ENCODE results near the gene CNPY3. TPM values are rescaled to one million over a fixed set of nuclear protein-coding genes. Genes with fewer than 3 reads are reported as not detected.

The CNPY3 gene
- polyA plus RNA-seq, 1 donor (not counting 4 experiments of a cell fraction or from before 2014, with no cell fraction given): 19.7 TPM

- H3K79me2 ChIP-seq (ENCODE audit: control insufficient read depth, insufficient read depth, low read length): no peaks in the 10 kb centered on the region
- peaks cover 4 to 12% of the 10 kb centered on the region in 2 experiments for H3K36me3 ChIP-seq (ENCODE audit: control insufficient read depth in 2 of 2, extremely low read depth in 1 of 2, insufficient read depth in 2 of 2, low read length in 2 of 2)
- peak within 1 kb of the TSS; percentile 35 to 69 (median 62) for H3K4me3 ChIP-seq (ENCODE audit: control insufficient read depth in 2 of 3, extremely low read depth in 1 of 3, insufficient read depth in 2 of 3, low read depth in 1 of 3, low read length in 3 of 3)
- no peaks in the 10 kb centered on the region for H3K9me1 ChIP-seq (ENCODE audit: control insufficient read depth, extremely low read depth, insufficient read depth, low read length)
- no peaks in the 10 kb centered on the region for H3K27me3 ChIP-seq (ENCODE audit: control insufficient read depth, extremely low read depth, insufficient read depth, low read length)
- no peaks in the 10 kb centered on the region for H4K20me1 ChIP-seq (ENCODE audit: control insufficient read depth, extremely low read depth, insufficient read depth, low read length)
- H3K27ac ChIP-seq (ENCODE audit: control insufficient read depth, insufficient read depth, low read length): no peak within 1 kb of the TSS
- dilution Hi-C loops (cut with MboI; ENCODE audit: extremely low pct_ligation_motif_present, low sequenced_read_pairs): no loop called here
- peak within 1 kb of the TSS; percentile 69 for H2AFZ ChIP-seq (ENCODE audit: control insufficient read depth, low read length)
- no peak for DNase-seq (ENCODE audit: low read depth, low spot score)
- no peaks in the 10 kb centered on the region for H3K9me3 ChIP-seq (ENCODE audit: control insufficient read depth, low read depth, low read length)
- H3K4me1 ChIP-seq (ENCODE audit: control insufficient read depth, extremely low read depth, insufficient read depth, low read length): peaks cover 9% of the 10 kb centered on the region
- peak within 1 kb of the TSS; percentile 89 for H3K4me2 ChIP-seq (ENCODE audit: control insufficient read depth, extremely low read depth, insufficient read depth, low read depth, low read length)
- no peak for TF ChIP-seq EZH2 (IDR thresholded peaks at IDR 0.05; ENCODE audit: low read length)
- TF ChIP-seq CTCF (optimal IDR thresholded peaks at IDR 0.05 in 1 of 3, IDR thresholded peaks at IDR 0.05 in 1 of 3, conservative IDR thresholded peaks at IDR 0.05 in 1 of 3; ENCODE audit: extremely low read depth in 1 of 3, insufficient read depth in 2 of 3, low read length in 3 of 3): no peak
- FAIRE-seq: no peak
- peak within 1 kb of the TSS; percentile 34 for H3K9ac ChIP-seq (ENCODE audit: control insufficient read depth, extremely low read depth, insufficient read depth, low read length)
These were observed 31.2 kb downstream of the CNPY3 start, which contains the start of gene GNMT for GRCh38 chr6:42960243-42961019. TSS of gene GNMT (plus strand) at chr6:42960754. CDS start at chr6:42960768, 14 bp downstream.

- DNase-seq (ENCODE audit: low read depth, low spot score) (no peak), FAIRE-seq (no peak)
- TF ChIP-seq CTCF (optimal IDR thresholded peaks at IDR 0.05 in 1 of 3, IDR thresholded peaks at IDR 0.05 in 1 of 3, conservative IDR thresholded peaks at IDR 0.05 in 1 of 3; ENCODE audit: extremely low read depth in 1 of 3, insufficient read depth in 2 of 3, low read length in 3 of 3) (no peak), EZH2 (IDR thresholded peaks at IDR 0.05; ENCODE audit: low read length) (no peak)
- Histone ChIP-seq H3K36me3 (ENCODE audit: control insufficient read depth in 2 of 2, extremely low read depth in 1 of 2, insufficient read depth in 2 of 2, low read length in 2 of 2) (peaks cover 4 to 12% of the 10 kb centered on the region in 2 experiments), H3K4me1 (ENCODE audit: control insufficient read depth, extremely low read depth, insufficient read depth, low read length) (peaks cover 9% of the 10 kb centered on the region), H3K9me3 (ENCODE audit: control insufficient read depth, low read depth, low read length) (no peaks in the 10 kb centered on the region), H4K20me1 (ENCODE audit: control insufficient read depth, extremely low read depth, insufficient read depth, low read length) (no peaks in the 10 kb centered on the region), H3K9me1 (ENCODE audit: control insufficient read depth, extremely low read depth, insufficient read depth, low read length) (no peaks in the 10 kb centered on the region), H3K79me2 (ENCODE audit: control insufficient read depth, insufficient read depth, low read length) (no peaks in the 10 kb centered on the region), H3K4me3 (ENCODE audit: control insufficient read depth in 2 of 3, extremely low read depth in 1 of 3, insufficient read depth in 2 of 3, low read depth in 1 of 3, low read length in 3 of 3) (peak overlapping the region; percentile 35 to 69 (median 62)), H3K4me2 (ENCODE audit: control insufficient read depth, extremely low read depth, insufficient read depth, low read depth, low read length) (peak overlapping the region; percentile 89), H3K9ac (ENCODE audit: control insufficient read depth, extremely low read depth, insufficient read depth, low read length) (peak overlapping the region; percentile 34), H3K27ac (ENCODE audit: control insufficient read depth, insufficient read depth, low read length) (no peak overlapping the region), H2AFZ (ENCODE audit: control insufficient read depth, low read length) (peak overlapping the region; percentile 69), H3K27me3 (ENCODE audit: control insufficient read depth, extremely low read depth, insufficient read depth, low read length) (no peaks in the 10 kb centered on the region)
- dilution Hi-C loops (cut with MboI; ENCODE audit: extremely low pct_ligation_motif_present, low sequenced_read_pairs): no loop called here
These were observed 31.8 kb downstream of the CNPY3 start for GRCh38 chr6:42961020-42961470.

Data from keratinocyte (primary cell).